ACC112 (cell line): ENCODE data around the gene PEX14.

Experiments
- H2AFZ ChIP-seq: fragments of 200-600 bp; sonication (generic); one replicate; pipeline ENCODE4 v1.6.0; 2017; ENCODE audit warnings: antibody characterized with exemption, low read length; ENCODE audit not compliant: unreplicated experiment
- H3K27ac ChIP-seq: fragments of 200-600 bp; sonication (generic); 2 replicates; pipeline ENCODE4 v1.5.1; 2014; ENCODE audit warnings: low read depth, mild to moderate bottlenecking, antibody characterized with exemption, low read length, moderate library complexity
- H3K27me3 ChIP-seq: fragments of 200-600 bp; sonication (generic); 2 replicates; pipeline ENCODE4 v1.6.1; 2014; ENCODE audit warnings: mild to moderate bottlenecking, antibody characterized with exemption, low read length, moderate library complexity, mixed read lengths; ENCODE audit not compliant: insufficient read depth
- H3K36me3 ChIP-seq: fragments of 200-600 bp; sonication (generic); 2 replicates; pipeline ENCODE4 v1.6.1; 2016; ENCODE audit warnings: mild to moderate bottlenecking, antibody characterized with exemption, low read length, moderate library complexity, mixed read lengths; ENCODE audit not compliant: insufficient read depth
- H3K4me1 ChIP-seq: fragments of 200-600 bp; sonication (generic); one replicate; pipeline ENCODE4 v1.6.1; 2016; ENCODE audit warnings: low read length, mixed read lengths; ENCODE audit not compliant: insufficient read depth, unreplicated experiment, control insufficient read depth
- H3K4me3 ChIP-seq: fragments of 200-600 bp; sonication (generic); 2 replicates; pipeline ENCODE4 v1.5.1; 2014; ENCODE audit warnings: mild to moderate bottlenecking, low read depth, low read length
- H3K79me2 ChIP-seq: fragments of 200-600 bp; sonication (generic); one replicate; pipeline ENCODE4 v1.6.0; 2016; ENCODE audit warnings: low read length; ENCODE audit not compliant: control insufficient read depth, unreplicated experiment, insufficient read depth

The PEX14 gene

GRCh38 chr1:10617931-10618885 is 143.5 kb downstream of the PEX14 start:
- no peaks in the 10 kb centered on the region for H3K36me3 ChIP-seq
- no peak overlapping the region for H3K27ac ChIP-seq
- no peak overlapping the region for H2AFZ ChIP-seq
- no peak overlapping the region for H3K4me3 ChIP-seq
- H3K79me2 ChIP-seq: no peaks in the 10 kb centered on the region
- no peaks in the 10 kb centered on the region for H3K4me1 ChIP-seq
- no peaks in the 10 kb centered on the region for H3K27me3 ChIP-seq

GRCh38 chr1:10620776-10621175 is 146.0 kb downstream of the PEX14 start:
- H3K36me3 ChIP-seq: no peaks in the 10 kb centered on the region
- no peaks in the 10 kb centered on the region for H3K79me2 ChIP-seq
- no peak overlapping the region for H3K4me3 ChIP-seq
- H3K27me3 ChIP-seq: no peaks in the 10 kb centered on the region
- H3K4me1 ChIP-seq: no peaks in the 10 kb centered on the region
- H2AFZ ChIP-seq: no peak overlapping the region
- H3K27ac ChIP-seq: no peak overlapping the region

GRCh38 chr1:10621906-10622305 is 147.2 kb downstream of the PEX14 start:
- no peak overlapping the region for H2AFZ ChIP-seq
- H3K4me3 ChIP-seq: no peak overlapping the region
- no peaks in the 10 kb centered on the region for H3K79me2 ChIP-seq
- no peaks in the 10 kb centered on the region for H3K36me3 ChIP-seq
- no peaks in the 10 kb centered on the region for H3K27me3 ChIP-seq
- H3K27ac ChIP-seq: no peak overlapping the region
- no peaks in the 10 kb centered on the region for H3K4me1 ChIP-seq

- Histone ChIP-seq H3K27me3 (no peaks in the 10 kb centered on the region), H2AFZ (no peak overlapping the region), H3K36me3 (no peaks in the 10 kb centered on the region), H3K4me3 (no peak overlapping the region), H3K79me2 (no peaks in the 10 kb centered on the region), H3K27ac (no peak overlapping the region), H3K4me1 (no peaks in the 10 kb centered on the region)
Observed at GRCh38 chr1:10622910-10623685, 148.3 kb downstream of the PEX14 start.

- H2AFZ ChIP-seq: no peak overlapping the region
Observed at GRCh38 chr1:10623686-10624145, 149.0 kb downstream of the PEX14 start.

GRCh38 chr1:10624256-10625050 is 149.7 kb downstream of the PEX14 start:
- no peak overlapping the region for H3K27ac ChIP-seq
- no peaks in the 10 kb centered on the region for H3K79me2 ChIP-seq

More at GRCh38 chr1:10623686-10624145, 149.0 kb downstream of the PEX14 start:
- Histone ChIP-seq H3K36me3 (no peaks in the 10 kb centered on the region), H3K4me1 (no peaks in the 10 kb centered on the region), H3K27me3 (no peaks in the 10 kb centered on the region), H3K4me3 (no peak overlapping the region), H3K27ac (no peak overlapping the region), H3K79me2 (no peaks in the 10 kb centered on the region)

GRCh38 chr1:10625076-10625475 is 150.3 kb downstream of the PEX14 start:
- H3K36me3 ChIP-seq: no peaks in the 10 kb centered on the region
- no peaks in the 10 kb centered on the region for H3K79me2 ChIP-seq
- no peak overlapping the region for H3K27ac ChIP-seq
- H3K27me3 ChIP-seq: no peaks in the 10 kb centered on the region
- H2AFZ ChIP-seq: no peak overlapping the region
- no peaks in the 10 kb centered on the region for H3K4me1 ChIP-seq
- H3K4me3 ChIP-seq: no peak overlapping the region

More at GRCh38 chr1:10624256-10625050, 149.7 kb downstream of the PEX14 start:
- Histone ChIP-seq H3K27me3 (no peaks in the 10 kb centered on the region), H2AFZ (no peak overlapping the region), H3K4me3 (no peak overlapping the region), H3K36me3 (no peaks in the 10 kb centered on the region), H3K4me1 (no peaks in the 10 kb centered on the region)

- Histone ChIP-seq H2AFZ (no peak overlapping the region), H3K4me1 (no peaks in the 10 kb centered on the region), H3K36me3 (no peaks in the 10 kb centered on the region), H3K27ac (no peak overlapping the region), H3K4me3 (no peak overlapping the region), H3K27me3 (no peaks in the 10 kb centered on the region), H3K79me2 (no peaks in the 10 kb centered on the region)
Observed at GRCh38 chr1:10625554-10625953, 150.8 kb downstream of the PEX14 start.

- no peaks in the 10 kb centered on the region for H3K27me3 ChIP-seq
- no peaks in the 10 kb centered on the region for H3K36me3 ChIP-seq
- H3K79me2 ChIP-seq: no peaks in the 10 kb centered on the region
- H3K4me3 ChIP-seq: no peak overlapping the region
- no peak overlapping the region for H3K27ac ChIP-seq
- no peaks in the 10 kb centered on the region for H3K4me1 ChIP-seq
- H2AFZ ChIP-seq: no peak overlapping the region
Observed at GRCh38 chr1:10626131-10626731, 151.5 kb downstream of the PEX14 start.
